ENCODE results near the gene CFAP20DC.

The CFAP20DC gene

GRCh38 chr3:58800940-58801339, 248.9 kb downstream of the CFAP20DC start:
- Histone ChIP-seq H3K27me3 (ENCODE audit: control insufficient read depth in 5 of 5, insufficient read depth in 4 of 5, low read length in 5 of 5) (no peaks in the 10 kb centered on the region), H3K27ac (ENCODE audit: low read depth, low read length) (no peak overlapping the region), H3K36me3 (ENCODE audit: control insufficient read depth in 5 of 5, insufficient read depth in 5 of 5, low read length in 5 of 5) (no peaks in the 10 kb centered on the region), H3K9me3 (ENCODE audit: control insufficient read depth in 5 of 5, low read length in 5 of 5) (no peaks in the 10 kb centered on the region), H3K9ac (ENCODE audit: low read length in 5 of 5) (no peak overlapping the region), H3K4me3 (ENCODE audit: low read depth in 1 of 5, low read length in 5 of 5) (no peak overlapping the region), H3K4me1 (ENCODE audit: control insufficient read depth in 5 of 5, insufficient read depth in 5 of 5, low read length in 5 of 5) (no peaks in the 10 kb centered on the region)

- no peak overlapping the region for H3K27ac ChIP-seq (ENCODE audit: low read depth, low read length)
- no peak overlapping the region for H3K9ac ChIP-seq (ENCODE audit: low read length in 5 of 5)
- no peaks in the 10 kb centered on the region for H3K9me3 ChIP-seq (ENCODE audit: control insufficient read depth in 5 of 5, low read length in 5 of 5)
- H3K36me3 ChIP-seq (ENCODE audit: control insufficient read depth in 5 of 5, insufficient read depth in 5 of 5, low read length in 5 of 5) = no peaks in the 10 kb centered on the region
- no peaks in the 10 kb centered on the region for H3K4me1 ChIP-seq (ENCODE audit: control insufficient read depth in 5 of 5, insufficient read depth in 5 of 5, low read length in 5 of 5)
- H3K4me3 ChIP-seq (ENCODE audit: low read depth in 1 of 5, low read length in 5 of 5) = no peak overlapping the region
- H3K27me3 ChIP-seq (ENCODE audit: control insufficient read depth in 5 of 5, insufficient read depth in 4 of 5, low read length in 5 of 5) = no peaks in the 10 kb centered on the region
Observed at GRCh38 chr3:58800032-58800431, 249.8 kb downstream of the CFAP20DC start.

DNA sequence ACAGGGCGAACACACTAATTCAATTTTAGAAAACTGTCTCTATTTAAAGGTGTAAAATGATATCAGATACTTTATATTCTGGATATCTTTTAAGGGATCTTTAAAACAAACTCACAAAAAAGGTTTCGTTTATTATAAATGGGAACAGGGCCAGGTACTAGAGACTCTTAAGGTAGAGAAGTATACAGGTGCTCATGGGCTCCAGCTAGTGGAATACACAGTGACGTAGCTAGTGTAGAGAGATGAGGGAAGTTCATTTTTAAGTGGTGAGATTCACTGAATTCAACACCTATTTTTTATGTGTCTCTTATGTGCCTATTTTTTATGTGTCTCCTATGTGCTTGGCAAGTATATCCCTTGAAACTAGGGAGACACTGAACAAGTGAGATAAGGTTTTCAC, 250.6 kb downstream of the CFAP20DC start:
- Histone ChIP-seq H3K27ac (ENCODE audit: low read depth, low read length) (no peak overlapping the region), H3K4me3 (ENCODE audit: low read depth in 1 of 5, low read length in 5 of 5) (no peak overlapping the region), H3K27me3 (ENCODE audit: control insufficient read depth in 5 of 5, insufficient read depth in 4 of 5, low read length in 5 of 5) (no peaks in the 10 kb centered on the region), H3K4me1 (ENCODE audit: control insufficient read depth in 5 of 5, insufficient read depth in 5 of 5, low read length in 5 of 5) (no peaks in the 10 kb centered on the region), H3K9ac (ENCODE audit: low read length in 5 of 5) (no peak overlapping the region), H3K36me3 (ENCODE audit: control insufficient read depth in 5 of 5, insufficient read depth in 5 of 5, low read length in 5 of 5) (no peaks in the 10 kb centered on the region), H3K9me3 (ENCODE audit: control insufficient read depth in 5 of 5, low read length in 5 of 5) (no peaks in the 10 kb centered on the region)

DNA sequence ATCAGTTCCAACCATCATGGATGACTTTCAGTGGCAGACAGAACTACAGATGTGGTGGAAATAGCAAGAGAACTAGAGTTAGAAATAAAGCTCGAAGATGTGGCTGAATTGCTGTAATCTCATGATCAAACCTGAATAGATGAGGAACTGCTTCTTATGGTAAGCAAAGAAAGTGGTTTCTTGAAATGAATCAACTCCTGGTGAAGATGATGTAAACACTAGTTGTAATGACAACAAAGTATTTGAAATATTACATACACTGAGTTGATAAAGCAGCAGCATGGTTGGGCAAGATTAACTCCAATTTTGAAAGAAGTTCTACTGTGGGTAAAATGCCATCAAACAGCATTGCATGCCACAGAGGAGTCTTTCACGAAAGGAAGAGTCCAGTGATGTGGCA, 251.5 kb downstream of the CFAP20DC start:
- H3K9me3 ChIP-seq (ENCODE audit: control insufficient read depth in 5 of 5, low read length in 5 of 5) = no peaks in the 10 kb centered on the region
- H3K27ac ChIP-seq (ENCODE audit: low read depth, low read length) = no peak overlapping the region
- no peaks in the 10 kb centered on the region for H3K4me1 ChIP-seq (ENCODE audit: control insufficient read depth in 5 of 5, insufficient read depth in 5 of 5, low read length in 5 of 5)
- no peak overlapping the region for H3K9ac ChIP-seq (ENCODE audit: low read length in 5 of 5)
- H3K27me3 ChIP-seq (ENCODE audit: control insufficient read depth in 5 of 5, insufficient read depth in 4 of 5, low read length in 5 of 5) = no peaks in the 10 kb centered on the region
- H3K4me3 ChIP-seq (ENCODE audit: low read depth in 1 of 5, low read length in 5 of 5) = no peak overlapping the region
- H3K36me3 ChIP-seq (ENCODE audit: control insufficient read depth in 5 of 5, insufficient read depth in 5 of 5, low read length in 5 of 5) = no peaks in the 10 kb centered on the region

DNA sequence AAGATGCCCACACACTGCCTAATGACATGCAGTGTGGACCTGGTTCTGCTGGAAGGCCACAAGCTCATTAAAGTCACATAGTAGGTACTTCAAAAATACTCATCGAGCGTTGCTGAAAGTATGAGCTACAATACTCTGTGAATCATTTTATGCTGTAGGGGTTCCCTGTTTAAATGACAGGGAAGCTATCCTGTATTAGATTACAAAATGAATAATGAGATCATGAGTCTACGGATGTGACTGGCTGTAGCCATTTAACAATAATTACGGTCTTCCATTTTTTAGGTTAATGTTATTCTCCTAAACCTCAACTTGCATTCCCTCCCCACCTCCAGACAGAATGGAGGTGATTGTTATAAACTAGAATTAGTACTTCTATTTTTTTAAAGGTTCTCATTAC, 255.1 kb downstream of the CFAP20DC start:
- peaks cover 0 to 2% (median 0%) of the 10 kb centered on the region in 5 donors for H3K9me3 ChIP-seq (ENCODE audit: control insufficient read depth in 5 of 5, low read length in 5 of 5)
- H3K4me1 ChIP-seq (ENCODE audit: control insufficient read depth in 5 of 5, insufficient read depth in 5 of 5, low read length in 5 of 5) = no peaks in the 10 kb centered on the region
- H3K4me3 ChIP-seq (ENCODE audit: low read depth in 1 of 5, low read length in 5 of 5) = no peak overlapping the region
- H3K9ac ChIP-seq (ENCODE audit: low read length in 5 of 5) = no peak overlapping the region
- H3K36me3 ChIP-seq (ENCODE audit: control insufficient read depth in 5 of 5, insufficient read depth in 5 of 5, low read length in 5 of 5) = no peaks in the 10 kb centered on the region
- H3K27me3 ChIP-seq (ENCODE audit: control insufficient read depth in 5 of 5, insufficient read depth in 4 of 5, low read length in 5 of 5) = no peaks in the 10 kb centered on the region
- H3K27ac ChIP-seq (ENCODE audit: low read depth, low read length) = no peak overlapping the region

- no peaks in the 10 kb centered on the region for H3K36me3 ChIP-seq (ENCODE audit: control insufficient read depth in 5 of 5, insufficient read depth in 5 of 5, low read length in 5 of 5)
- H3K27ac ChIP-seq (ENCODE audit: low read depth, low read length) = no peak overlapping the region
- no peaks in the 10 kb centered on the region for H3K4me1 ChIP-seq (ENCODE audit: control insufficient read depth in 5 of 5, insufficient read depth in 5 of 5, low read length in 5 of 5)
- H3K27me3 ChIP-seq (ENCODE audit: control insufficient read depth in 5 of 5, insufficient read depth in 4 of 5, low read length in 5 of 5) = no peaks in the 10 kb centered on the region
- peaks cover 0 to 2% (median 0%) of the 10 kb centered on the region in 5 donors for H3K9me3 ChIP-seq (ENCODE audit: control insufficient read depth in 5 of 5, low read length in 5 of 5)
- H3K4me3 ChIP-seq (ENCODE audit: low read depth in 1 of 5, low read length in 5 of 5) = no peak overlapping the region
- H3K9ac ChIP-seq (ENCODE audit: low read length in 5 of 5) = no peak overlapping the region
Observed at GRCh38 chr3:58793938-58794337, 255.9 kb downstream of the CFAP20DC start.

DNA sequence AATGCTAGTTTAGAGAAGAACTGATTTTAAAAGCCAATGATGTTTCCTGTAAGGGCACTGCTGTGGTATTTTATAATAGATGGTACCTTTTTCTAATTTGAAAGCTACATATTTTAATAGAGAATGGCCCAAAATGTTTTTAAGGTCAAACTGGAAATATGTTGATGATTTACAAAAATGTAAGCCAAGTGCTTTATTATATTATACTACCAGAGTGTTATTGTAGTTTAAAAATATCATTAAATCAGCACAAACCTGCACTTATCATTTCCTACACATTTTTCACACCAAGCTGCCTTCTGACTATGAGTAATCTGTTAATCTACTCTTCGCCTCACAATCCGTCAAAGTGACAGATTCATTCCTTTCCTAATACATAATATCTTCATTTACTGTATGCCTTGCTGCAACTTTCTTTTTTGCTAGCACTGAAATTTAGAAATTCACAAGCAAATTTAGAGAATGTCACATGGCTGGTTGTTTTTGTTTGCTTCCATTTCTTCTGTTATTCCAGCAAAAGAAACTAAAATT, 256.8 kb downstream of the CFAP20DC start:
- Histone ChIP-seq H3K27me3 (ENCODE audit: control insufficient read depth in 5 of 5, insufficient read depth in 4 of 5, low read length in 5 of 5) (no peaks in the 10 kb centered on the region), H3K36me3 (ENCODE audit: control insufficient read depth in 5 of 5, insufficient read depth in 5 of 5, low read length in 5 of 5) (no peaks in the 10 kb centered on the region), H3K27ac (ENCODE audit: low read depth, low read length) (no peak overlapping the region), H3K9ac (ENCODE audit: low read length in 5 of 5) (no peak overlapping the region), H3K4me1 (ENCODE audit: control insufficient read depth in 5 of 5, insufficient read depth in 5 of 5, low read length in 5 of 5) (no peaks in the 10 kb centered on the region), H3K9me3 (ENCODE audit: control insufficient read depth in 5 of 5, low read length in 5 of 5) (peaks cover 0 to 2% (median 0%) of the 10 kb centered on the region in 5 donors), H3K4me3 (ENCODE audit: low read depth in 1 of 5, low read length in 5 of 5) (no peak overlapping the region)

- H3K36me3 ChIP-seq (ENCODE audit: control insufficient read depth in 5 of 5, insufficient read depth in 5 of 5, low read length in 5 of 5) = no peaks in the 10 kb centered on the region
- H3K9ac ChIP-seq (ENCODE audit: low read length in 5 of 5) = no peak overlapping the region
- H3K4me3 ChIP-seq (ENCODE audit: low read depth in 1 of 5, low read length in 5 of 5) = no peak overlapping the region
- no peaks in the 10 kb centered on the region for H3K27me3 ChIP-seq (ENCODE audit: control insufficient read depth in 5 of 5, insufficient read depth in 4 of 5, low read length in 5 of 5)
- H3K27ac ChIP-seq (ENCODE audit: low read depth, low read length) = no peak overlapping the region
- peaks cover 0 to 2% (median 0%) of the 10 kb centered on the region in 5 donors for H3K9me3 ChIP-seq (ENCODE audit: control insufficient read depth in 5 of 5, low read length in 5 of 5)
- no peaks in the 10 kb centered on the region for H3K4me1 ChIP-seq (ENCODE audit: control insufficient read depth in 5 of 5, insufficient read depth in 5 of 5, low read length in 5 of 5)
Observed at GRCh38 chr3:58789385-58789784, 260.4 kb downstream of the CFAP20DC start.

- Histone ChIP-seq H3K4me3 (ENCODE audit: low read depth in 1 of 5, low read length in 5 of 5) (no peak overlapping the region), H3K4me1 (ENCODE audit: control insufficient read depth in 5 of 5, insufficient read depth in 5 of 5, low read length in 5 of 5) (no peaks in the 10 kb centered on the region), H3K9ac (ENCODE audit: low read length in 5 of 5) (no peak overlapping the region), H3K27ac (ENCODE audit: low read depth, low read length) (no peak overlapping the region), H3K9me3 (ENCODE audit: control insufficient read depth in 5 of 5, low read length in 5 of 5) (peaks cover 2 to 13% (median 5%) of the 10 kb centered on the region in 5 donors), H3K36me3 (ENCODE audit: control insufficient read depth in 5 of 5, insufficient read depth in 5 of 5, low read length in 5 of 5) (no peaks in the 10 kb centered on the region), H3K27me3 (ENCODE audit: control insufficient read depth in 5 of 5, insufficient read depth in 4 of 5, low read length in 5 of 5) (no peaks in the 10 kb centered on the region)
Observed at GRCh38 chr3:58784888-58785287, 264.9 kb downstream of the CFAP20DC start.

- Histone ChIP-seq H3K9me3 (ENCODE audit: control insufficient read depth in 5 of 5, low read length in 5 of 5) (peaks cover 5 to 18% (median 7%) of the 10 kb centered on the region in 5 donors), H3K27ac (ENCODE audit: low read depth, low read length) (no peak overlapping the region), H3K9ac (ENCODE audit: low read length in 5 of 5) (no peak overlapping the region), H3K4me1 (ENCODE audit: control insufficient read depth in 5 of 5, insufficient read depth in 5 of 5, low read length in 5 of 5) (no peaks in the 10 kb centered on the region), H3K36me3 (ENCODE audit: control insufficient read depth in 5 of 5, insufficient read depth in 5 of 5, low read length in 5 of 5) (no peaks in the 10 kb centered on the region), H3K27me3 (ENCODE audit: control insufficient read depth in 5 of 5, insufficient read depth in 4 of 5, low read length in 5 of 5) (no peaks in the 10 kb centered on the region), H3K4me3 (ENCODE audit: low read depth in 1 of 5, low read length in 5 of 5) (no peak overlapping the region)
Observed at GRCh38 chr3:58784425-58784824, 265.4 kb downstream of the CFAP20DC start.

DNA sequence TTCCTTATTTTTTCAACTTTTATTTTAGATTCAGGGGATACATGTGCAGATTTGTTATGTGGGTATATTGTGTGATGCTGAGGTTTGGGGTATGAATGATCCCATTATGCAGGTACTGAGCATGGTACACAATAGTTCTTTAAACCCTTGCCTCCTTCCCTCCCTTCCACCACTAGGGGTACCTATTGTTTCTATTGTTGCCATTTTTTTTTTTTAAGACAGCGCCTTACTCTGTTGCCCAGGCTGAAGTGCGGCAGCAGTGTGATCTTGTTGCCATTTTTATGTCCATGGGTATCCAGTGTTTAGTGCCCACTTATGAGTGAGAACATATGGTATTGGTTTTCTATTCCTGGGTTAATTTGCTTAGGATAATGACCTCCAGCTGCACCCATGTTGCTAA, 266.0 kb downstream of the CFAP20DC start:
- H3K27me3 ChIP-seq (ENCODE audit: control insufficient read depth in 5 of 5, insufficient read depth in 4 of 5, low read length in 5 of 5) = no peaks in the 10 kb centered on the region
- H3K9me3 ChIP-seq (ENCODE audit: control insufficient read depth in 5 of 5, low read length in 5 of 5) = peaks cover 5 to 21% (median 9%) of the 10 kb centered on the region in 5 donors
- H3K9ac ChIP-seq (ENCODE audit: low read length in 5 of 5) = no peak overlapping the region
- H3K27ac ChIP-seq (ENCODE audit: low read depth, low read length) = no peak overlapping the region
- no peaks in the 10 kb centered on the region for H3K36me3 ChIP-seq (ENCODE audit: control insufficient read depth in 5 of 5, insufficient read depth in 5 of 5, low read length in 5 of 5)
- no peaks in the 10 kb centered on the region for H3K4me1 ChIP-seq (ENCODE audit: control insufficient read depth in 5 of 5, insufficient read depth in 5 of 5, low read length in 5 of 5)
- H3K4me3 ChIP-seq (ENCODE audit: low read depth in 1 of 5, low read length in 5 of 5) = no peak overlapping the region

Data from subcutaneous abdominal adipose tissue (tissue), 5 donors.